ENCODE data around the gene KRTAP6-2. TPM values are rescaled to one million over a fixed set of nuclear protein-coding genes. Genes with fewer than 3 reads are reported as not detected.

Gene KRTAP6-2
- total RNA-seq, 4 donors from 2014 or later, result not detected

DNA sequence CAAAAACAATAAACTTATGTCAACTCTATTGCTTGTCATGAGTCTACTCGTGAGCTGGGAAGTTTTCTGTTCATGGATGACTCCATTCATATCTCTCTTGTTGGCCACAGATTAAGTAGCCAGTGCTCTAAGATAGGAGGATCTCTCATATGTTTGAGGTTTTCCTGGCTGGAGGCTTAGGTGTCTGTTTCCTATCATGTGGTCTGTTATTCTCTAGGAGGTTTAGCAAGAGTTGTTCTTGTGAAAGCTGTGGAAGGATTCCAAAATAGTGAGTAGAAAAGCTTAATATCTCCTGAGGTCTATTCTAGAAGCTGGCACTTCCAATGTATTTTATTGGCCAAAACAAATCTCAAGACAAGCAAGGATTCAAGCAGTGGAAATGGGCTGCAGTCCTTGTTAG lies 30.5 kb upstream of the KRTAP6-2 start:
- WGBS, 2 donors, result 76% methylated on average over 1 of the region's 1 CpG
- no peak for DNase-seq
- H3K27me3 ChIP-seq, result no peaks in the 10 kb centered on the region
- H3K9me3 ChIP-seq, result no peaks in the 10 kb centered on the region
- H3K27ac ChIP-seq, result no peak overlapping the region
- H3K36me3 ChIP-seq, result no peaks in the 10 kb centered on the region
- no peak for TF ChIP-seq POLR2A (IDR thresholded peaks at IDR 0.05)
- TF ChIP-seq, protein P1, sequence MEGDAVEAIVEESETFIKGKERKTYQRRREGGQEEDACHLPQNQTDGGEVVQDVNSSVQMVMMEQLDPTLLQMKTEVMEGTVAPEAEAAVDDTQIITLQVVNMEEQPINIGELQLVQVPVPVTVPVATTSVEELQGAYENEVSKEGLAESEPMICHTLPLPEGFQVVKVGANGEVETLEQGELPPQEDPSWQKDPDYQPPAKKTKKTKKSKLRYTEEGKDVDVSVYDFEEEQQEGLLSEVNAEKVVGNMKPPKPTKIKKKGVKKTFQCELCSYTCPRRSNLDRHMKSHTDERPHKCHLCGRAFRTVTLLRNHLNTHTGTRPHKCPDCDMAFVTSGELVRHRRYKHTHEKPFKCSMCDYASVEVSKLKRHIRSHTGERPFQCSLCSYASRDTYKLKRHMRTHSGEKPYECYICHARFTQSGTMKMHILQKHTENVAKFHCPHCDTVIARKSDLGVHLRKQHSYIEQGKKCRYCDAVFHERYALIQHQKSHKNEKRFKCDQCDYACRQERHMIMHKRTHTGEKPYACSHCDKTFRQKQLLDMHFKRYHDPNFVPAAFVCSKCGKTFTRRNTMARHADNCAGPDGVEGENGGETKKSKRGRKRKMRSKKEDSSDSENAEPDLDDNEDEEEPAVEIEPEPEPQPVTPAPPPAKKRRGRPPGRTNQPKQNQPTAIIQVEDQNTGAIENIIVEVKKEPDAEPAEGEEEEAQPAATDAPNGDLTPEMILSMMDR (IDR thresholded peaks at IDR 0.05), result no peak
- H3K4me1 ChIP-seq, result no peaks in the 10 kb centered on the region
- H3K4me3 ChIP-seq (replicated peaks in 1 of 3), result no peak overlapping the region
- intact Hi-C loops (cut with DNase I), result no loop called here

DNA sequence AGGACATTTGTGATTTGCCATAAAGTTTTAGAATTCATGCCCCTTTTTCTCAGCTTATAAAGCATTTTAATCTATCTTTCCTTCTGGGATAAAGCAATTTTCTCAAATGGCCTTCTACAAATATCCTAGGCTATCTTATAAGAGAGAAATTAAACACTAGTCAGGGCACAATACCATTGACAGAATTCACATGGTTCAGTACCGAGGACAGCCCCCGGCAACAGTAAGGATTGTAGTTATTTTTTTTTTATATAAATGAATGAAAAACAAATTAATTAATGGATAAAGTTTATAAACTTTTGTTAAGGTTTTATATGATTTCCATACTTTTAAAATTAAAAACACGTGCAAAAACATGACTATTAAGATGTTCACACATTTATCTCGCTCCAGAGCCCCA lies 29.4 kb upstream of the KRTAP6-2 start:
- TF ChIP-seq POLR2A (IDR thresholded peaks at IDR 0.05), result no peak
- TF ChIP-seq, protein P1 (IDR thresholded peaks at IDR 0.05), result no peak
- Histone ChIP-seq H3K27ac (no peak overlapping the region), H3K27me3 (no peaks in the 10 kb centered on the region), H3K4me1 (no peaks in the 10 kb centered on the region), H3K4me3 (replicated peaks in 1 of 3) (no peak overlapping the region), H3K36me3 (no peaks in the 10 kb centered on the region), H3K9me3 (no peaks in the 10 kb centered on the region)
- 78 to 91% methylated on average over 4 of the region's 4 CpGs for WGBS, 2 donors
- intact Hi-C loops (cut with DNase I), result no loop called here
- DNase-seq, result no peak

DNA sequence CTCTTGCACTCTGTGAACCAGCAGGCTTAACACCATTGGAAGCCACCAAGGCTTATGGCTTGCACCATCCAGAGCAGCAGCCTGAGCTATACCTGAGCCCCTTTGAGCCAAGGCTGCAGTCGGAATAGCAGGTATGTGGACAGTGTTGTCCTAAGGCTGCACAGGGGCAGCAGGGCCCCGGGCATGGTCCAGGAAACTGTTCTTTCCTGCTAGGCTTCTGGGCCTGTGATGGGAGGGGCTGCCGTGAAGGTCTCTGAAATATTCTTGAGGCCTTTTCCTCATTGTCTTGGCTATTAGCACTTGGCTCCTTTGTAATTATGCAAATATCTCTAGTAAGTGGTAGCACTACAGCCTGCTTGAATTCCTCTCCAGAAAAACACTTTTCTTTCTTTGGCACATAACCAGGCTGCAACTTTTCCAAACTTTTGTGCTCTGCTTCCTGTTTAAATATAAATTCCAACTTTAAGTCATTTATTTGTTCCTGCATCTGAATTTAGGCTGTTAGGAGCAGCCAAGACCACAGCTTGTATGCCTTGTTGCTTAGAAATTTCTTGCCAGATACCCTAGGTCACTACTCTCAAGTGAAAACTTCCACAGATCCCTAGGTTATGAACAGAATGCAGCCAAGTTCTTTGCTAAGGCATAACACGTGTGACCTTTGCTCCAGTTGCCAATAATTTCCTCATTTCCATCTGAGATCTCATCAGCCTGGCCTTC lies 26.9 kb upstream of the KRTAP6-2 start:
- 79 to 94% methylated on average over 4 of the region's 4 CpGs for WGBS, 2 donors
- TF ChIP-seq, protein P1 (IDR thresholded peaks at IDR 0.05), result no peak
- no peak for TF ChIP-seq POLR2A (IDR thresholded peaks at IDR 0.05)
- no peak for DNase-seq
- Histone ChIP-seq H3K4me3 (replicated peaks in 1 of 3) (no peak overlapping the region), H3K36me3 (no peaks in the 10 kb centered on the region), H3K4me1 (no peaks in the 10 kb centered on the region), H3K9me3 (no peaks in the 10 kb centered on the region), H3K27ac (no peak overlapping the region), H3K27me3 (no peaks in the 10 kb centered on the region)
- intact Hi-C loops (cut with DNase I), result no loop called here

DNA sequence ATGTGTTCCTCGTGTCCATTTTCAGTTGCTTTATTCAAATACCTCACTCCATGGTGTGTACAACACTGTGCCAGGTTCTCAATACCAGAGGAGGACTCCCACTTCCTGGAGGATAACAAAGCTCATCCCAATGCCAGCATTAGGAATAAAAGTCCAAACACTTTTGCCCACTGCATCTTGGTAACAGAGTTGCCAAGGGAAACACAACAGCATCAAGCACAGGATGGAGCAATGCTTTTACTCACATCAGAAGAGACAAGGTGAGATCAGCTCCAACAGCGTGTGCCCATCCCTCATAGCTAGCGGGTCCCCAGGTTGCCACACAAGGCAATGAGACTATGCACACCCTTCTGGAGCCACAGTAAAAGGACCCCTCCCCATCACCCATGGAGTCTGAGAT lies 24.7 kb upstream of the KRTAP6-2 start:
- 86 to 95% methylated on average over 3 of the region's 3 CpGs for WGBS, 2 donors
- TF ChIP-seq, protein P1 (IDR thresholded peaks at IDR 0.05), result no peak
- TF ChIP-seq POLR2A (IDR thresholded peaks at IDR 0.05), result no peak

DNA sequence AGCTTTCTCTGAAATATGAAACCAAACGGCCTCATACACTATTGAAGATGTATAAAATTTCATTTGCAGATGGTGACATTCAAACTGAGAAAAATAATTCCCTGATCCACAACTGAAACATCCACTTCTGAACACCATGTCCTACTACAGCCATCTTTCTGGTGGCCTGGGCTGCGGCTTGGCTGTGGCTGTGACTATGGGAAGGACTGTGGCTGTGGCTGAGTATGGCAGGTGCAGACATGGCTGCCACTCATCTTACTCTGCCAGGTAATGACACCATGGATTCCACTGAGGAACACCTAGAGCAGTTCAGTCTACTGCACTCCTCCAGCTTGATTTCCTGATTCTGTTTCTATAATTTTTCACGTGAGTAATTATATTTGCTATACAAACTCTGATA lies 21.8 kb upstream of the KRTAP6-2 start, which contains the start of gene KRTAP20-4:
Gene KRTAP20-4, plus strand, starts transcription at position 106 of the 400 bp plus-strand sequence.
- intact Hi-C loops (cut with DNase I), result no loop called here
- Histone ChIP-seq H3K4me1 (no peaks in the 10 kb centered on the region), H3K4me3 (replicated peaks in 1 of 3) (no peak within 1 kb of the TSS), H3K27ac (no peak within 1 kb of the TSS), H3K9me3 (no peaks in the 10 kb centered on the region), H3K36me3 (no peaks in the 10 kb centered on the region), H3K27me3 (no peaks in the 10 kb centered on the region)
- TF ChIP-seq, protein P1 (IDR thresholded peaks at IDR 0.05), result no peak
- TF ChIP-seq POLR2A (IDR thresholded peaks at IDR 0.05), result no peak
- WGBS, 2 donors, result 93 to 94% methylated on average over 3 of the region's 3 CpGs
- no peak for DNase-seq

More for the DNA sequence above, 24.7 kb upstream of the KRTAP6-2 start:
- Histone ChIP-seq H3K27ac (no peak overlapping the region), H3K4me1 (no peaks in the 10 kb centered on the region), H3K36me3 (no peaks in the 10 kb centered on the region), H3K9me3 (no peaks in the 10 kb centered on the region), H3K27me3 (no peaks in the 10 kb centered on the region), H3K4me3 (replicated peaks in 1 of 3) (no peak overlapping the region)
- DNase-seq, result no peak
- intact Hi-C loops (cut with DNase I), result no loop called here

Data from thyroid gland (tissue), 4 donors.